ACC112 (cell line): Measurements from ENCODE around the gene SLC2A11.

Source experiments
- H2AFZ ChIP-seq: fragments of 200-600 bp; sonication (generic); one replicate; pipeline ENCODE4 v1.6.0; 2017; ENCODE audit warnings: antibody characterized with exemption, low read length; ENCODE audit not compliant: unreplicated experiment
- H3K27ac ChIP-seq: fragments of 200-600 bp; sonication (generic); 2 replicates; pipeline ENCODE4 v1.5.1; 2014; ENCODE audit warnings: low read depth, mild to moderate bottlenecking, antibody characterized with exemption, low read length, moderate library complexity
- H3K27me3 ChIP-seq: fragments of 200-600 bp; sonication (generic); 2 replicates; pipeline ENCODE4 v1.6.1; 2014; ENCODE audit warnings: mild to moderate bottlenecking, antibody characterized with exemption, low read length, moderate library complexity, mixed read lengths; ENCODE audit not compliant: insufficient read depth
- H3K36me3 ChIP-seq: fragments of 200-600 bp; sonication (generic); 2 replicates; pipeline ENCODE4 v1.6.1; 2016; ENCODE audit warnings: mild to moderate bottlenecking, antibody characterized with exemption, low read length, moderate library complexity, mixed read lengths; ENCODE audit not compliant: insufficient read depth
- H3K4me1 ChIP-seq: fragments of 200-600 bp; sonication (generic); one replicate; pipeline ENCODE4 v1.6.1; 2016; ENCODE audit warnings: low read length, mixed read lengths; ENCODE audit not compliant: insufficient read depth, unreplicated experiment, control insufficient read depth
- H3K4me3 ChIP-seq: fragments of 200-600 bp; sonication (generic); 2 replicates; pipeline ENCODE4 v1.5.1; 2014; ENCODE audit warnings: mild to moderate bottlenecking, low read depth, low read length
- H3K79me2 ChIP-seq: fragments of 200-600 bp; sonication (generic); one replicate; pipeline ENCODE4 v1.6.0; 2016; ENCODE audit warnings: low read length; ENCODE audit not compliant: control insufficient read depth, unreplicated experiment, insufficient read depth

Gene SLC2A11

DNA sequence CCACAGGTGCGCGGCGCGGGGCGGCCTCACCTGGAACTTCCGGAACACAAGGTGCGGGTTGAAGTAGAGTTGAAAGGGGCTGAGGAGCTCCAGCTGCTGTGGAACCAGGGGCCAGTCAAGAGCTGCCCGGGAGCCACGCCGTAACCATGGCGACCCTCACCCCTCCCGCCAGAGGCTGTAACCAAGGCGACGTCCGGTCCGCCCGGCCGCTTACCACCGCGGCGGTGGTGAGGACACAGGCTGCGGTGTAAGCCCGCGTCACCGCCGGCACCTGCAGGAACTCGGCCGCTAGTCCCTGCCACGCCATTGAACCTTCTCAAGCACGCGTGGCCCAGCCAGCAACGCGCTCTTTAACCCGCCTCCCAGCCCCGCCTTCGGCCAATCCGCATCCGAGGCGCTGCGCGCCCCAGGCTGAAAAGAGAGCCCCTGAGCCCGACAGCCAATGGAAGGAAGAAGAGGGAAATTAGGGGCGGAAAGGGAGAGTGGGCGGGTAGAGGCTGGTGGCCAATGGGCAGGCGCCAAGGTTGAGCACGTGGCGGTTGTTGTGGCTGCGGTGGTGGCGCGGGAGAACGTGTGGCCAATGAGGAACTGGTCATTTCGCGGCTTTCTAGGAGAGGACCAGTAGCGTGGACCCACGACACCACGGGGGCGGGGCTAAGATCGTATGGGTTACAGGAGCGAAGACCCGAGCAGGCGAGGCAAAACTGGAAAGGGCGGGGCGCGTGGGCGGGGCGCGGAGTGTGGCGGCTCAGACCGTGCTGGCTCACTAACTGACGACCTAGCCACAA, 18.8 kb upstream of the SLC2A11 start, which contains the start of gene DERL3:
DERL3 (minus strand) TSS at position 326 of the 788 bp plus-strand sequence; CDS start at position 307, 19 bp downstream.
- Histone ChIP-seq H3K27ac (no peak within 1 kb of the TSS), H3K4me1 (no peaks in the 10 kb centered on the region), H3K4me3 (peak within 1 kb of the TSS; percentile 75), H2AFZ (no peak within 1 kb of the TSS), H3K27me3 (no peaks in the 10 kb centered on the region), H3K79me2 (no peaks in the 10 kb centered on the region), H3K36me3 (no peaks in the 10 kb centered on the region)

DNA sequence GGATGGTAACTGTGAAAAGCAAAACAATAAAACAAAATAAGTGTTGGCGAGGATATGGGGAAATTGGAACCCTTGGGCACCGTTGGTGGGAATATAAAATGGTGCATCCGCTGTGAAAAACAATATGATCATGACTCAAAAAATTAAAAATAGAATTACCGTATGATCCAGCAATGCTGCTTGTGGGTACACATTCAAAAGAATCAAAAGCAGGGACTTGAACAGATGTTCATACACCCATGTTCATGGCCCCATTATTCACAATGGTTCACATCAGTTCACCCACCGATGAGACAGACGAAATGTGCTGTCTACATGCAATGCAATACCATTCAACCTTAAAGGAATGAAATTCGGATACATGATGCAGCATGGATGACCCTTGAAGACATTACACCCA, 17.6 kb upstream of the SLC2A11 start:
- Histone ChIP-seq H3K27me3 (no peaks in the 10 kb centered on the region), H3K4me1 (no peaks in the 10 kb centered on the region), H3K27ac (no peak overlapping the region), H2AFZ (no peak overlapping the region), H3K36me3 (no peaks in the 10 kb centered on the region), H3K79me2 (no peaks in the 10 kb centered on the region), H3K4me3 (no peak overlapping the region)

DNA sequence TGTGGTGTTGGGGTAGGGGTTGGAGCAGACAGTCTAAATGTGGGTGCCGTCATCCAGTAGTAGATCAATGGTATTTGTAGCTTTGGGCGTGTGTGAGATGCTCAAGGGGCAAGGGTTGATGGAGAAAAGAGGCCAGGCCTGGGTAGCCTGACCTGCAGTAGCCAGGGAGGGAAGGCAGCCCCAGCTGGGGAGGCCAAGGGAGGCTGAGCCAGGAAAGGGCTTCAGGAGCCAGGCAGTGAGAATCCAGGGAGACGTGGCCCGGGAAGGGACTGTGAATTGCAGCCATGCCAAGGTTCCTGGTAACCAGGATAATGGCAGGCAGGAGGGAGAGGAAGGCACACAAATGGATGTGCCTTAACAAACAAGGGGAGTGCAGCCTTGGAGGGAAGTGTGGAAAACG, 16.4 kb upstream of the SLC2A11 start:
- H3K4me1 ChIP-seq, result peaks cover 3% of the 10 kb centered on the region
- H3K27ac ChIP-seq, result no peak overlapping the region
- no peaks in the 10 kb centered on the region for H3K27me3 ChIP-seq
- H3K36me3 ChIP-seq, result no peaks in the 10 kb centered on the region
- no peak overlapping the region for H3K4me3 ChIP-seq
- no peak overlapping the region for H2AFZ ChIP-seq
- no peaks in the 10 kb centered on the region for H3K79me2 ChIP-seq

DNA sequence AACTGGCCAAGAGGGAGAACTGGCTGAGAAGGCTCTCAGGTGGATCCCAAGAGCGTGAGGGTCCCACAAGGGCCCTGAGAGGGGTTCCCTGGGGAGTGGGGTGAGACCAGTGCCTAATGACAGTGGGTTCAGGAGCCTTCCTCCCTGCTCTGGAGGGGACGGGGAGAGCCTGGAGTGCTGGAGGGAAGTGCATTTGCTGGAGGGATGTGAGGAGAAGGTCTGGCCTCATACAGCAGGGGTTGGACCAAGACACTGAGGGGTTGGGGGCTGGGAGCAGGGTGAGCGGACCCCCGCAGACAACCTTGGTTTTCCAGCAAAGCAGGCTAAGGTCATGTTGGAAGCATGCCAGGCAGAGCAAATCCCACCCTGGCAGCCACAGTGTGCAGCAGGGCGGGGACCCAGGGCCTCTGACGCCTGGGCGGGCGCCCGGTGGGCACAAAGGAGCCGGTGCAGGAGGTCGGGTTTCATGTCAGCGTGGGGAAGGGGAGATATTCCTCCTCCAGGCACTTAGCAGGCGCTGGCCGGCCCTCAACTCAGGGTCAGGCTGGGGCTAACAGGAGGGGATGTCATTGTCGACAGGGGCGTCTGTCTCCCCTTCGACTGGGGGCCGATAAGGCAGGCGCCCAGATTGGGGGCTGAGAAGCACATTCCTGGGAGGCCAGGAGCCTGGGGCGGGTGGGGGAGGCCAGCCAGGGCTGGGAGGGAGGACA, 15.8 kb upstream of the SLC2A11 start:
- H3K27ac ChIP-seq, result no peak overlapping the region
- H2AFZ ChIP-seq, result no peak overlapping the region
- no peaks in the 10 kb centered on the region for H3K27me3 ChIP-seq
- no peaks in the 10 kb centered on the region for H3K79me2 ChIP-seq
- no peak overlapping the region for H3K4me3 ChIP-seq
- H3K4me1 ChIP-seq, result peaks cover 5% of the 10 kb centered on the region
- H3K36me3 ChIP-seq, result no peaks in the 10 kb centered on the region

DNA sequence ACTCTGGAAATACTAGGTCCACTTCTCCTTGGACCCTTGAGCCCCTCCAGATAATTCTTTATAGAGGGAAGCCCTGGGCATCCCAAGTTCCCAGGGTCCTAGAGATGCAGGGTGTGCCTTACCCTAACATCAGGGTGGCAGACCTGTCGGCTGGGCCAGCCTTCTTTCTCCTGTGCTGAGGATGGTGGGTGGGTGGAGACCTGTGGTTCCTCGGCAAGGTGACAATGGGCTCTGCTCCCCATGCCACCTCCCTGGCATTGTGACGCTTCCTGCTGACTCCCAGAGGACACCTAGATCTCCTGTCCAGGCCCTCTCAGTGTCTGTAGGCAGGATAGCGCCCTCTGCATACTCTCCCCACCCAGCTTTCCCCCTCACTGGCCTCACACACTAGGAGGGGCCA, 15.1 kb upstream of the SLC2A11 start:
- H3K4me3 ChIP-seq, result no peak overlapping the region
- no peaks in the 10 kb centered on the region for H3K36me3 ChIP-seq
- H3K4me1 ChIP-seq, result peaks cover 5% of the 10 kb centered on the region
- H3K27ac ChIP-seq, result no peak overlapping the region
- H3K27me3 ChIP-seq, result no peaks in the 10 kb centered on the region
- no peaks in the 10 kb centered on the region for H3K79me2 ChIP-seq
- H2AFZ ChIP-seq, result no peak overlapping the region

DNA sequence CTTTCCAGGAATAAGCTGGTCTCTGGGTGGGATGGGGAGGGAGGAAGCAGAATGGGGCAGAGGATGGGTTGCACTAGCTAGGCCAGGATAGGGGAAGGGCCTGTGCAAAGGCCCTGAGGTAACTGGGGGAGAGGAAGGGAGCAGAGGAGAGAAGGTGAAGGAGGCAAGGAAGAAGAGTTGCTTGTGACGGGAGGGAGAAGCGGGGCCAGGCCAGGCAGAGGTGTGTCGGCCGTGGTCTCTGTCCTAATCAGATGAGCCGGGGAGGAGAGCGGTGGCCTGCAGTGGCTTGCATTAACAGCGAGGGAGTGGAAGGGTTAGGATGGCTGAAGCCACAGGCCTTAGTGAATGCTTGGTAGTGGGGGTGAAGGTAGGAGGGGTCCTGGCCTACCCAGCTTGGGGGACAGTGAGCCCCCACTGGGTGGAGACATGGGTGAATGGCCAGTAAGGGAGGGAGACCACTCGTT, 12.9 kb upstream of the SLC2A11 start:
- Histone ChIP-seq H3K27me3 (no peaks in the 10 kb centered on the region), H3K36me3 (no peaks in the 10 kb centered on the region), H3K79me2 (no peaks in the 10 kb centered on the region), H3K27ac (no peak overlapping the region), H3K4me3 (no peak overlapping the region), H2AFZ (no peak overlapping the region), H3K4me1 (peaks cover 5% of the 10 kb centered on the region)

DNA sequence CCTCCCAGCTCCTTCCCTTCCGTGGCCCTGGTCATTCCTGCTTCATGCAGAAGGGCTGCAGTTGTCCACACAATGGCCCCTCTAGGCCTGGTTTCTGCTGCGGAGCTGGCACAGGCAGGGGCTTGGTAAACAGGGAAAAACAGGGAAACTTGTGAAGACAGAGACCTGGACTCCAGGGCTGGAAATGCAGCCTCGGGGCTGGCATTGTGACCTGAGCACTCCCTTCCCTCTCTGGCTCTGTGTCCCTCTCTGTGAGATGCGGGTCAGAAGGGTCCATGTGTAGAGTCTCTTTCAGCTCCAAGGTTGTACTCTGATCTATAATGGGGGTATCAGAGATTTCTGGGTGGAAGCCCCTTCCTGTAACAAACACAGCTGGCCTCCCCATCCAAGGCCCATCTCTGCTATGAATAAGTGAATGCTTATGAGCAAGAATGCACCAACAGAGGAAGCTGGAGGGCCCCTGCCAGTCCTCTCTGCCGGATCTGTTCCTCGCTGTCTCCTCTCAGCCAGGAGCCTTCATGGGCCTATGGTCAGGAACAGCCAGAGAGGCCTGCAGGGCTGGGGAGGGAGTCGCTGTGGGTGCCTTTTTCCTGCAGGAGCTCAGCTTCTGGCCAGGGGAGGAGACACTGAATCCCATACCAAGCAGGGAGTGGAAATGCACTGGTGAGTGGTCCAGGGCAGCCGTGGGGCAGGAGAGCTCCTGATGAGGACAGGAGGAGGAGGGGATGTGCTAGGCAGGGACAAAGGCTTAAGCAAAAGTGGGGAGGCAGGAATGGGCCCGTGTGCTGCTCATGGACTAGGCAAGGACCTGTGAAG, 12.2 kb upstream of the SLC2A11 start:
- Histone ChIP-seq H3K27ac (no peak overlapping the region), H2AFZ (no peak overlapping the region)

DNA sequence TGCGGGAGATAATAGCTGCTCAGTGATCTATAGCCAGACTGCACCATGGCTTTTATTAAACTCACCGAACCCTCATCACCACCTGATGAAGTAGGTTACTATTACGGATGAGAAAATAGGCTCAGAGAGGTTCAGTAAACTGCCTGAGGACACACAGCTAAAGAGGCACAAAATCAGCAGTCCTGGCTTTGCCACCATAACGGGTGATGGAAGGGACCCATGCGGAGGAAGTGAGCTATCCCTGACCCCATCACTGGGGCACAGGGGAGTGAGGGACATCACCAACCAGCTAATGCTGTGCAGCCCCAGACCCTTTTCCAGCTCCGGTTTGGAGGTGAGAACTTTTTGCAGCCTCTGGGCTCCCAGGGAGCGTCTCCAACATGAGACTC, 11.6 kb upstream of the SLC2A11 start:
- H3K4me1 ChIP-seq, result peaks cover 5% of the 10 kb centered on the region
- no peak overlapping the region for H3K27ac ChIP-seq
- no peaks in the 10 kb centered on the region for H3K27me3 ChIP-seq
- no peak overlapping the region for H2AFZ ChIP-seq
- H3K79me2 ChIP-seq, result no peaks in the 10 kb centered on the region
- H3K36me3 ChIP-seq, result no peaks in the 10 kb centered on the region
- H3K4me3 ChIP-seq, result no peak overlapping the region

More for the DNA sequence above, 12.2 kb upstream of the SLC2A11 start:
- peaks cover 5% of the 10 kb centered on the region for H3K4me1 ChIP-seq
- H3K27me3 ChIP-seq, result no peaks in the 10 kb centered on the region
- H3K36me3 ChIP-seq, result no peaks in the 10 kb centered on the region
- H3K4me3 ChIP-seq, result no peak overlapping the region
- H3K79me2 ChIP-seq, result no peaks in the 10 kb centered on the region

DNA sequence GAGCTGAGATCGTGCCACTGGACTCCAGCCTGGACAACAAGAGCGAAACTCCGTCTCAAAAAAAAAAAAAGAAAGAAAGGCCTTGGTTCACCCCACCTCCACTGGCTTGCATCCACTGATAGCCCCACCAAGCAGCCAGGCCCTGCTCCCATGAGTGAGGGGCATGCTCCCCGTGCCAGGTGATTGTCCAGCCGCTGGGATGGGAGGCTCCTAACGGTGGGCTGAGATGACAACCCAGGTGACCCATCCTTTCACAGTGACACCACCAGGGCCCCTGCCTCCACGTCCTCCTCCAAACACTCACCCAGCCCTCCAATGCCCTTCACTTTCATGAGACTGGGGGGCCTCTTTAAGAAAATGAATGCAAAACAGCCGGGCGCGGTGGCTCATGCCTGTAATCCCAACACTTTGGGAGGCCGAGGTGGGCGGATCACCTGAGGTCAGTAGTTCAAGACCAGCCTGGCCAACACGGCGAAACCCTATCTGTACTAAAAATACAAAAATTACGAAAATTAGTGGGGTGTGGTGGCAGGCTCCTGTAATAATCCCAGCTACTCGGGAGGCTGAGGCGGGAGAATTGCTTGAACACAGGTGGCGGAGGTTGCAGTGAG, 10.3 kb upstream of the SLC2A11 start:
- no peak overlapping the region for H3K27ac ChIP-seq
- no peak overlapping the region for H2AFZ ChIP-seq
- no peaks in the 10 kb centered on the region for H3K36me3 ChIP-seq
- H3K4me1 ChIP-seq, result peaks cover 5% of the 10 kb centered on the region
- no peaks in the 10 kb centered on the region for H3K79me2 ChIP-seq
- no peak overlapping the region for H3K4me3 ChIP-seq
- H3K27me3 ChIP-seq, result no peaks in the 10 kb centered on the region
